ENCODE results near the gene FLNB.

The FLNB gene

DNA sequence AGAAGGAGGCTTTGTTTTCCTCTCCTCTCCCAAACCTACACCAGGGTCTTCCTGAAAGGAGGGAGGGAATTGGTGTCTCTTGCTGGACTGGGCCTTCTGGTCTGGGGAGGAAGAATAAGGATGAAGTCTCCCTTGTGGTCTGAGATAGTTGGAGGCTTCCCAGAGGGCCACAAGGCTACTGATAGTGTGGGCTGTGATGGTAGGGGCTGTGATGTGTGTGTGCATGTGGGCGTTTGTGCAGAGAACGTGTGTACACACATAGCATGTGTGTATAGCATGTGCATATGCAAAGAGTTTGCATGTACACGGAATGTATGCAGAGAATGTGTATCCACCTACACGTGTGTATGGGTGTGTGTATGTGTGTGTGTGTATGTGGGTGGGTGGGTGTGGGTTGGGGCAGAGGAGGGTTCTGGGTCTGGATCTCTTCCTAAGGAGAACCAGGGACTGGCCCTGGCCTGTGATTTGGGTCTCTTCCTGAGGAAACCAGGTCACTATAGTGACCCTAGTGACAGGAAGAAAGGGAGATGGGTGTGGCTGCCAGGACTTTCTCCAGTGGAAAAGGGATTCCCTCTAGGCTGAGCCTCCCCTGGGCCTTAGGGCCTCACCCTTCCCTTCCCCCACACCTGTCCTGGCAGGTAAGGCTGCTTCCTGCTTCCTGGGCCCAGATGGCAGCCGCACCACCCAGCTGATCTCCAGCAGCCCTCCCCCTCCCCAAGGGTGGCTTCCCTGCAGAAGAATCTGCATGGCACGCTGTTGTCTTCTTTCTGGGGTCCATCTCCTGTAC, 1.7 kb downstream of the FLNB start:
- DNase-seq: no peak

DNA sequence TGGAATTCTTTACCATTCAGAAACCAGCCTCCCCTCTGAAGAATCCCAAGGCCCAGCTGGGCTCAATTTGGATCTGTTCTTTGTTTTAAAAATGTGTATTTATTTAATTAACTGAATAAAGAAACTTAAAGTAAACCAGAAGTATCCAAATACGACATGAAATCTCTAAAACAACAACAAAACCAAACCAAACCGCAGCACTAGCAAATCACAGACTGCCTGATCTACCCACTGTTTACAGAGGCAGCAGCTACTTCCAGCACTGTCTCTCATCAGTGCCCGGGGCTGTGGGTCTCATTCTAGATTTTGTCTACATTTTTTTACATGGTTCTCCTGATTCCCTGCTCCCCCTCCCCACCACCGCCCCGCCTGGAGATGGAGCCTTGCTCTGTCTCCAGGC, 2.3 kb downstream of the FLNB start:
- no peak for DNase-seq

DNA sequence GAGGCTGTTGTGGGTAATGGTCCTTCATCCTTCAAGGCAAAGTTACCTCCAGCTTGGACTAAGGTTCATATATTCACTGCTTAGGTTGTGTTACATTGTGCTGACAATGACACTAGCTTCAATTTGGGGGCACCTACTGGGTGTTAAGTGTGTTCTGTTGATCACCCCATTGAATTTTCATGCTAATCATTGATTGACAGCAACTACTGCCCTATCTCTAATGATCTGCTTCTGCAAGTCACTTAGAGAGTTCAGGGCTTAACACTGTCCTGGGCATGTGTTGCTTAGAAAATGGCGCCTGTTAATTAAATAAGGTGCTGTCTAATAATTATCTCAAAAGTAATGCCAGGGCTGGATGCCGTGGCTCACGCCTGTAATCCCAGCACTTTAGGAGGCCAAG, 3.4 kb downstream of the FLNB start:
- DNase-seq: no peak

DNA sequence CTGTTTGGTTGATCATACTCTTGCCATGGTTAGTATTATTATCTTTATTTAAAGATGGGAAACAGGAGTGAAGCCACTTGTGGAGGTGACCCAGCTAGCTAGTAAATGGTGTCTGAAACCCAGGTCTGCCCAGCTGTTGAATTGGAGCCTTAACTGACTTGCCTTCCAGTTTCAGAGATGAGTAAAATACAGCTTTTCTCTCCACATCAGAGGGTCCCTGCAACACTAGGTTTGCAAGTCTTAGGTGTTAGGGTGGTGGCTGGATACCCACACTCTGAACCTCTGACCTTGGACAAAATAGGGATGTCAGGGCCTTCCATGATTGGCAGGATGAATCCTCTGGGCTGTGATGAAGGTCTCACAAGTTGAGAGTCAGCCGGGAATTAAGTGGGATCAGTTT, 4.1 kb downstream of the FLNB start:
- no peak for DNase-seq

DNA sequence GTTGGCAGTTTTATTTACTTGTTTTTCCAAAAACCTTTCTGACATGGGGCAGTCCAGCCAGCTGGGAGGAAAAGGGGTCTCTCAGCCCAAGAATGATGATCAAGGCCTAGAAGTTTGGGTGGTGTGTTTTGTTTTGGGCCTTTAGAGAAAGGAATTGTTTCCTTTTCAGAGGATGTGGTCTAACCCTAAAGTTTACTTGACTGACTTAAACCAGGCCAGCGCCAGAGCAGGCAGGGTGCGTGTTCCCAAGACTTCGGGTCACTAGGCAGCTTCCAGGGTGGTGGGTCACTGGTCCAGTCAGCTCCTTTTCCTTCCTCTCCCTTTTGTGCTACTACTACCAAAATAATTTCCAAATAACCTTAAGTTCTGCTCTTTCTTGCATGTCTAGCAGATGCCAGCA, 4.9 kb downstream of the FLNB start:
- no peak for DNase-seq

DNA sequence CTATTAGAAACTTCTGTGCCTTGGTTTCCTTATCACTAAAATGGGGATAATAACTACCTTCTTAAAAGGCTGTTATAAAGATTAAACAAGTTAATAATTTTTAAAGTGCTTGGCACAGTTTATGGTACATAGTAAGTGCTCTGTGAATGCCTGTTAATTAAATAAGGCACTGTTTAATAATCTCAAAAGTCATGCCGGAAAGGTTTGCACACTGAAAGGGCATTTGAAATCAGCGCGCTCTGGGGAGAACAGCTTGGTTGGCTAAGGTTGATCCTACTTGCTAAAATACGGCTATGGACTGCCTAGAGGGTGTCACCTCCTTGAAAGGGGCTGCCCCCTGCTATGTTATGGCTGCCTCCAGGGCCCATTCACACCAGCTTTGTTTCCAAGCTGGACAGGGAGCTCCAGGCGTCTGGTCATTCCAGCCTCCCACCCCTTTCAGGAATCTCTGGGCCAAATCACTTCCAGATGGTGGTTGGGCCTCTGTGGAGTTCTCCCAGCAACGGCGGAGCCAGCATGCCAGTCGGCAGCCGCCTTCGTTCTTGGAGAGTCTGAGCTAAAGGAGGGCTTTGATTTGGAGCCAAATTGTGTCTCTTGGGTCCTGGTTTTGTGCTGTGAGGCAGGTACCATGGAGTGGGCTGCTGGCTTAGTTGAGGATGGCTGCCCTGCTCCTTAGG, 5.9 kb downstream of the FLNB start:
- no peak for DNase-seq

DNA sequence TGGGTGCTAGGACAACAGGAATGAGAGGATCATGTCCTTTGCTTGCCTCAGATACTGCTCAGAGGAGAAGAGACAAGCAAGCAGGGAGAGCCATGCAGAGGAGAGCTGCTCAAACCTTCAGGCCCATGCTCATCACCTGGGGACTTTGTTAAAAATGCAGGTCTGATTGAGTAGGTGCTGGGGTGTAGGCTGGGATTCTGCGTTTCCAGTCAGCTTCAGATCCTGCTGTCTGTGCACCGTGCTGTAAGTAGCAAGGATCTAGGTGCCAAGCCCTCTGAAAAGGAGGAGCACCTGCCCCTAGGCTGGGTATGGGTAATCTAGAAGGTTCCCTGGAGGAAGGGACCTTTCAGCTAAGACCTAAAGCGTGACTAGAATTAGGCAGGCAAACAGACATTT, 7.3 kb downstream of the FLNB start:
- no peak for DNase-seq

DNA sequence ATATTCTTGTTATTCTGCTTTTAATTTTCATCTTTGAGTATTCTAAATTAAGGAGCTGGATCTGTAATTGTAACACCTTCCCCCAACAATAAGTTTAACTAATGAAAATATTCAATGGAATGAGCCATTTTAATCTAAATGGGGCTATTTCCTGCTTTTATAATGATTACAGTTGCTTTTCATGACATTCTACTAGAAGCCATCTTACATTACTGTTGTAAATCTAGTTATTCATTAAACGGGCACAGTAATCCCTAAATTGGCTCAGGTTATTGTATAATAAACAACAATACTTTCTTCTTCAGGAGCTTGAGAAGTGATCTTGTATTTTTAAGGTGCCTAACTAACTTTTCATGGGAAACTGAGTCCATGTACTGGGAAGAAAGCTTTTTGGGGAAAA, 8.5 kb downstream of the FLNB start:
- no peak for DNase-seq

DNA sequence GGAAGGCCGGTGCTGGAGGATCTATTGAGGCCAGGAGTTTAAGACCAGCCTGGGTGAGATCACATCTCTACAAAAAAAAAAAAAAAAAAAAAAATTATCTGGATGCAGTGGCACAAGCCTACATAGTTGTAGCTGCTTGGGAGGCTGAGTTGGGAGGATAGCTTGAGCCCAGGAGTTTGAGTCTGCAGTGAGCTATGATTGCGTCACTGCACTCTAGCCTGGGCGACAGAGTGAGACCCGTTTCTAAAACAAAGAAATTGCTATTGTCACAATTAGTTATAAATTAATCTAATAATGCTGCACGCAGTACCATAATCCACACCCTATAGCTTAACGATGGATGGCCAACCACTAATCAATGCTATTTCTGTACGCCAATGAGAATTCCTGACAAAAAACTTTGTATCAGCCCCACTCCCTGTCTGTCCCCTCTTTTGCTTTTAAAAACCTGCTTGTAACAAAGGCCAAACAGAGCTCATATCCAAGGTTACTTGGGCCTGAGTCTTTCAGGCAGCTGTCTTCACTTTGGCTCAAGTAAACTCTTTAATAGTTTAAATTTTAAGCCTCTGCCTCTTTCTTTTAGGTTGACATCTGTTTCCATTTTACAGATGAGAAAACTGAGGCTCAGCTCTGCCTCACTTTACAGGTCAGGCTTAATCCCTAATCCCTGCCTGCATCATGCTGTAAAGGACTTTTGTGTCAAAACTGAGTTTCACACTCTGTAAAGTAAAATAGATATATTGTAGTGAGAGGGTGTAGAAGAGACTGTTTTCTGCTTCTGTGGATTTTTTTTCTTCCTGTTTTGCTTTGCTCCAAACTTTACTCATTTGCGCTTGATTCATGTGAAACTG, 10.9 kb downstream of the FLNB start:
- no peak for DNase-seq

DNA sequence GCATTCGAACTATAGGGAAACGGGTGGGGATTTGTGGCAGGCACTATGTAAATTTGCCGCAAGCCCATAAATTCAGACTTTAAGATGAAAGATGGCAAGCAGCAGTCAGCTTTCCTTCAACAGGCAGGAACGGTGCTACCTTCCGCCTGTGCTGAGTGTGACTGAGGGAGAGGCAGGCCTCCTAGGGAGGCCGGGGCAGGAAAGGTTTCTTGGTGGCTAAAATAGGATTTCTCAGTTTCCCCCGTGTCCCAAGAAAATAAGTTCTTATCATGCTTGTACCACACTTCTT, 12.5 kb downstream of the FLNB start:
- DNase-seq: no peak

DNA sequence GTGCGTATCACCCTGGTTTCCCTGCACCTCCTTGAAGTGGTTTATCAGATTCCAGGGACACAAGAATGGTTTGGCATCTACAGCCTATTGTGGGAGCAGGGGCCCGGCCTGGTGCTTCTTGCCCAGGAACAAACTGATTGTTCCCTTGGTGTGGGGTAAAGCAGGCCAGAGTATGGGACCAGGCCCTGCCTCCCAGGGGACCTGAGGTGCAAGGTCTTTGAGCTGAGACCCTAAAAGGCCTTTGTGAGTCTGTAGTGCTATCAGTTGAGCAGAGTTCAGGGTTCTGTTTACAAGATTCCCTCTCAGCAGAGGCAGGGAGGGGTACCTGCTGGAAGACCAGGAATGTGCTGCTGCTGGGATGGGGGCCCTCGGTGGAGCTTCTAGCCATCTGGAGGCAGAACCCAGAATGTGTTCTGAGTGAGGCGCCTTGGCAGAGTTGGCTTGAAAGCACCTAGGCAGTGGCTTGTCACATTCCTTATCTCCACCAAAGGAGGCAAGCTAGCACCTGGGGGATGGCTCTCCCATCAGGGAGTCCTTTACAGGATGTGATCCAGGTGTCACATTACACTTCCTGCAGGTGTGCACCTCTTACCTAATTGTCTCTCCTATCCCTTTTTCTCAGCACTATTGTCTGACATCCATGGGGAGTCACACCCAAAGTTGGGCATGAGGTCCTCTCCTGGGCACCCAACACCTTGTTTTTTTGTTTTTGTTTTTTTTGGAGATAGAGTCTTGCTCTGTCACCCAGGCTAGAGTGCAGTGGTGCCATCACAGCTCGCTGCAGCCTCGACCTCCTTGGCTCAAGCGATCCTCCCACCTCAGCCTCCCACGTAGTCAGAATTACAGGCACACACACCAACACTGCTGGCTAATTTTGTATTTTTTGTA, 13.1 kb downstream of the FLNB start:
- DNase-seq: no peak

DNA sequence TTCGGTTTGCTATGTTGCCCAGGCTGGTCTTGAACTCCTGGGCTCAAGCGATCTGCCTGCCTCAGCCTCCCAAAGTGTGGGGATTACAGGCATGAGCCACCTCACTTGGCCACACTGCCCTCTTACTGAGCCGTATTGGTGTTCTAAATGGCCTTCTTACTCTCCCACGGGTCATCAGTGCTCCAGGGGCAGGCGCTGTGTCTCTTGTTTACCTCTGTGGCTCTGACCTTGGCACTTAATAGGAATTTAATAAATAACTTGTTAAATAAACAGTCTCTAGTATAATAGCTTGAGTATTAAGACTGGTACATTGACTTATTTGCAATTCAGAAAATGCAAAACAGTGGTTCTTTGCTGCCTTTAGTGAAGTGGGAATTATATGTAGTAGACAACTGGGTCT, 13.7 kb downstream of the FLNB start:
- no peak for DNase-seq

DNA sequence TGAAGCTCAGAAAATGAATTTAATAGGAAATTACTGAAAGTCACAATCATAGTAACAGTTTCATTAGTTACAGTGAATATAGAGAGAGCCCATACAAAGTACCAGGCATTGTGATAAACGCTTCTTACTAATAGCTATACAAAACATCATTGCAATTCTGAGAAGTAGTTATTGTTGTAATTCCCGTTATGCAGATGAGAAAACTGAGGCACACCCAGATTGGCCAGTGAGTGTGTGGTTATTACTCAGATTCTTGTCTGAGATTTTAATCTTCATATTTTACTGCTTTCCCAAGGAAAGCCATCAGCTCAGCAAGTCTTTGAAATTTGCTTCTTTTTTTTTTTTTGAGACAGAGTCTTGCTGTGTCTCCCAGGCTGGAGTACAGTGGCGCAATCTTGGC, 14.3 kb downstream of the FLNB start:
- DNase-seq: peak; percentile 67

DNA sequence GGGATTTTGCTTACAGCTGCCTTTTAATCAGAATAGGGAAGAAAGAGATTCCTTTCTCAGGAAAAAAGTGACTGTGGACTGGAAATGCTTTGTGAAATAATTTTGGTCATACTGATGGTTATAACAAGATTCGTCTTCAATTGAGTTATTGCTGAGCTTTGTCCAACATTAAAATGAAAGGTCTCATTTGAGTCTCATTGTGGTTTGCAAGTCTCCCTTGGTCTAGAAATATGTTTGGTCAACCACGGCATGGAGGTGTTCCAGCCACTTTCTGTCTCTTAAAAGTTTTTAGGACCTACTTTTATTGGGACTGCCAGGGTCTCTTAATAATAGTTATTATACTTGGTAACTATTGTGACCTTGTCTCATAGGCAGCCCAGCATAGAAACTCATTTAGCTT, 15.3 kb downstream of the FLNB start:
- DNase-seq: no peak

DNA sequence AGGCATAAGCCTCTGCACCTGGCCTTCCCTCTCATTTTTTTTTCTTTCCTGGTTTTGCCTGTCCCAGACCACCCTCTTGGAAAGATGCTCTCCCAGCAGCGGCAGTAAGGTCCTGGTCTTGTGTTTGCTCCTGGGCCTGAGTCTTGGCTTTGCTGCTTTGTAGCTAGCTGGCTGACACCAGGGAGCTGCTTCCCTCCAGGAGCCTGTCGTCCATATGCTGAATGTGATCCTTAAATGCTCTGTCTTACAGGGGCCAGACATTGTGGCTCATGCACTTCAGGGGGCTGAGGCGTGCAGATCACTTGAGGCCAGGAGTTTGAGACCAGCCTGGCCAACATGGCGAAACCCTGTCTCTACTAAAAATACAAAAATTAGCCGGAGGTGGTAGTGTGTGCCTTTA, 17.2 kb downstream of the FLNB start:
- no peak for DNase-seq

DNA sequence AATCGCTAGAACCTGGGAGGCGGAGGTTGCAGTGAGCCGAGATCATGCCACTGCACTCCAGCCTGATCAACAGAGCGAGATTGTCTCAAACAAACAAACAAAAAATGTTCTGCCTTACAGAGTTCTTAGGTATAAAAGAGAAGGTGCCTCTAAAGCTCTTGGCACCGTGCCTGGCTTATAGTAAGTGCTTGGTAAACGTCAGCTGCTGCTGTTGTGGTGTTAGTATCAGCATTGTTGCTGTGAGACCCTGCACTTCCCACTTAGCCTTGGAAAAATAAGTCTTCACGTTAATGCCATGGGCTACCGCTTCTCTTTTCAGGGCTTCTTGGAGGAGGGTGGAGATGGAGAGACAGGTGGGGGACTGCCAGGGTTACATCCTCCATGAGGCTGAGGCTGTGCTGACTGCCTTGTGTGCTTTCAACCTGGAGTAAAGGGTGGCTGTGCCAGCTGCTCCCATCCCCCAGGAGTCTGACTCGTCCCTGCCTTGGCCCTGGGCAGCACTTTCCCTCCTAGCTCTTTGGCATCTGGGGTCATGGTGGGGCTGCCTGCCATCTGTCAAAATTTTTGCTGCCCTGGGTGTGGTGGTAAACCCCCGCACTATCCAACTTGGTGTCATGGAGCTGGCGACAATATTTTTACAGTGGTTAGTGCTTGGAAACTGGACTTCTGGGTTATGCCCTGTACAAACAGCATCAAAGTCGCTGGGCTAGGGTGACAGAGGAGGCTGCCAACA, 17.8 kb downstream of the FLNB start:
- DNase-seq: no peak

DNA sequence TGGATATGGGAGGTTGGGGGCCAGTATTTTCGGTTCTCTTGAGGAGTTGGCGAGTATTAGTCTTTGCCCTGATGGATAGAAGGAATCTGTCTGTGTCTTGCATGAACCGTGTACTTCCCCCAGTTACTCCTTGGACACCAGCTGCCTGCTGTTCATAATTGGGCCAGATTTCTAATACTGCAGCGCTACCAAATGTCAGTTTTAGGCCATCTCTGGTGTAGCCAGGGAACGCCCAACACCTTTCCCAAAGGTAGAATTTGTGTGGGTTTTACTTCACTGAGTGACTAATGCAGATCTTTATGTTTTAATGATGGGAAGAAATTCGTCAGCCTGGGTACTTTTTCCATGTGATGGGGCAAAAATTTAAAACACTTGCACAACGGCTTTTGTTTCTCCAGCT, 18.4 kb downstream of the FLNB start:
- peak; percentile 10 for DNase-seq

DNA sequence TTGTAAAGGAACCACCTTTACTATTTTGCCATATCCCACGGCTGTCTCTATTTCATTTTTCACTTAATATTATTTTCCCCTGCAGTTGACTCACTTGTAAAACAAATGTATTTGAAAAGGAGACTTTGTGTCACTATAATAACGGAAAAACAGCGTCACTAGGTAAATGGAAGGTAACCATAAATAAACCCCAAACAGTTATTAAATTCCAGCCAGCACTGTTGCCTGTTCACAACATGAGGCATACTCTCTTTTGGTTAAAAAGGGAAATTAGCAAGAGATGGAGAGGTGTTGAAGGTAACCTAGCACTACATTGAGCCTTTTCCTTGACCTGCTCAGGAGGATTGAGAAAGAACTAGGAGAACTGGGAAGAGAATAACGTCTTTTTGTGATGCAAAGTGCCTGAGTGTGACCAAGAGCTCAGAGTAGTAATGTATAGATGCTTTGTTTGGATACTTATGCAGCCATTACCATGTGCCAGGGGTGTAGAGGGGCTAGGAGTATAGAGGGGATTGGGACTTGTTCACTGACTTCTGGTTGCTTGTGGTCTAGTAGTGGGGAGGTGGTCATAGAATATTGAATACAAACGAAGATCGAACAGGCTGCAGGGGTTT, 19.6 kb downstream of the FLNB start:
- no peak for DNase-seq

DNA sequence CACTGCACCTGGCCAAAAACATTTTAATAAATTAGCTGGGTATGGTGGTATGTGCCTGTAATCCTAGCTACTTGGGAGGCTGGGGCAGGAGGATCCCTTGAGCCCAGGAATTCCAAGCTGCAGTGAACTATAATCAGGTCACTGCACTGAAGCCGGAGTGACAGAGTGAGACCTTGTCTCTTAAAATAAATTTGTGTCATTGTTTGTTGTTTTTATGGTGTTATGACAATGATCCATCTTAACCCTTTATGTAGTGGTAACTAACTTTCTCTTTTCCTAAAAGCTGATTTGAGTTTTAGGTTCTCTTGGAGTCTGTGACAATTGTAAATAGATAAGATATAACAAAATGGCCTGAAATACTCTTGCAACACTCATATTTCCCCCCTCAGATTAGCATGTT, 20.7 kb downstream of the FLNB start:
- DNase-seq: no peak

DNA sequence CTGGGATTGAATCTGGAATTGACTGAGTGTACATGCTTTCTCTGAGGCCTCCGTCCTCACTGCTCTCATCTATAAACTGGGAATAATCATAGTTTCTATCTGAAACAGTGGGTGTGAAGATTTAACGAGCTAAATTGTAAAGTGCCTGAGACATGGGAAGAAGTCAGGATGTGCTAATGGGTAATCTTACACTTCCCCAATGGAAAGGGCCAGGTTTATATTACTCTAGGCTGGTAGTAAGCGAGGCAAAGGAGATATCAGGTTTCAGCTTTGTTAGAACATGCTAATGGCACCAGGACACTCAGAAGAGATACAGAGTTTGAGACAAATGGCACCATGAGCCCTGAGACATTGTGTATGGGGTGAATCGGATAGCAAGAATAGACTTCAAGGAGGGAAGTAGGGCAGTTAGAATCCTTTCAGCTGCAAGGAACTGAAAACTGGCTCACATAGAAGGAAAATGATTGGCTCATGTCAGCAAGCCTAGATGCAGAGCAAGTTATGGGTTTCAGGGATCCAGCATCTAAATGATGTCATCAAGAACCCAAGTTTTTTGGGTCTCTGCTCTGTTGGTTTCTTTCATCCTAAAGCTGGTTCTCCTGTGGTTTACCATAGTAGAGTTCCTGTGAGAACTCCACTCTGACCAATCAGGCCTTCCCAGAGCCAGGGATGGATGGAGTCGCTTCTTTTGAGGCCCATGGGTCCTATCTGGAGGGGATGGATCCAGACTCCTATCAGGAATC, 21.8 kb downstream of the FLNB start:
- DNase-seq: no peak

DNA sequence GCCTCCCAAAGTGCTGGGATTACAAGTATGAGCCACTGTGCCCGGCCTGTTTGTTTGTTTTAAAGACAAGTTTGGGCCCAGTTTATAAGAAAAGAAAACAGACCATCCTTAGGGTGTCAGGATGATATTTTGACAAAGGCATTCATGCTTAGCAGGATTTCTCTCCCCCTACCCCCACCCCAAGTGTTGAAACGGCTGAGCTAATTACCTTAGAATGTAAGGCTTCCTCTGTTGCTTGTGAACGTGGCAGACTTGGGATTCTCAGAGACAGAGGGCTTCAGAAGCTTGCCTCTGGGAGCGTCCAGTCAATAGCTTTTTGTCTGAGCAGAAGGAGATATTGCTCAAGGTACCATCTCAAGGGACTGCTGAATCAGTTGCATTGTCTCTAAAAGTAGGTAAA, 24.0 kb downstream of the FLNB start:
- no peak for DNase-seq
